Astrocyte (in vitro differentiated cells and primary cell): ENCODE measurements around the gene SLC25A33. TPM values are rescaled to one million over a fixed set of nuclear protein-coding genes. Genes with fewer than 3 reads are reported as not detected.

ENCODE experiments used
- DNase-seq: peaks from one replicate; pipeline ENCODE4 v3.0.0-alpha.2; 2010; ENCODE audit warnings: low read depth
- FAIRE-seq: peaks from 2 replicates; lab custom pipeline; 2011; peaks lifted over from hg19 to GRCh38; lab: Jason Lieb, UNC
- H2AFZ ChIP-seq: 2 replicates; pipeline ENCODE4 v1.6.0; 2012; ENCODE audit warnings: low read depth, low read length, inconsistent platforms
- H3K27ac ChIP-seq: 2 replicates; pipeline ENCODE4 v1.5.1; 2011; ENCODE audit warnings: low read depth, low read length, inconsistent platforms
- H3K27me3 ChIP-seq: 2 replicates; pipeline ENCODE4 v1.6.0; 2011; ENCODE audit warnings: low read length, inconsistent platforms; ENCODE audit not compliant: insufficient read depth
- H3K36me3 ChIP-seq: 2 replicates; pipeline ENCODE4 v1.5.1; 2011; ENCODE audit warnings: low read length, inconsistent platforms; ENCODE audit not compliant: insufficient read depth
- H3K4me1 ChIP-seq: 2 replicates; pipeline ENCODE4 v1.5.1; 2011; ENCODE audit warnings: low read length, inconsistent platforms; ENCODE audit not compliant: insufficient read depth
- H3K4me2 ChIP-seq: 2 replicates; pipeline ENCODE4 v1.6.0; 2012; ENCODE audit warnings: low read length, inconsistent platforms
- H3K4me3 ChIP-seq: 2 replicates; pipeline ENCODE4 v1.5.1; 2011; ENCODE audit warnings: low read depth, mild to moderate bottlenecking, low read length, inconsistent platforms; ENCODE audit not compliant: insufficient read depth
- H3K79me2 ChIP-seq: 2 replicates; pipeline ENCODE4 v1.6.0; 2012; ENCODE audit warnings: mild to moderate bottlenecking, low read length, inconsistent platforms; ENCODE audit not compliant: insufficient read depth
- H3K9ac ChIP-seq: 2 replicates; pipeline ENCODE4 v1.6.0; 2012; ENCODE audit warnings: mild to moderate bottlenecking, low read length, inconsistent platforms
- H3K9me3 ChIP-seq: 2 replicates; pipeline ENCODE4 v1.5.1; 2012; ENCODE audit warnings: low read depth, mild to moderate bottlenecking, low read length, inconsistent platforms; ENCODE audit not compliant: insufficient read depth
- H4K20me1 ChIP-seq: 2 replicates; pipeline ENCODE4 v1.6.0; 2012; ENCODE audit warnings: low read length, inconsistent platforms; ENCODE audit not compliant: insufficient read depth
- H3K27ac Mint-ChIP-seq: one replicate; pipeline ENCODE4 v1.8.0; 2021; ENCODE audit warnings: mild to moderate bottlenecking, mixed read lengths; ENCODE audit not compliant: unreplicated experiment
- H3K27me3 Mint-ChIP-seq: one replicate; pipeline ENCODE4 v1.8.0; 2021; ENCODE audit warnings: low read depth, mixed read lengths; ENCODE audit not compliant: unreplicated experiment
- H3K36me3 Mint-ChIP-seq: one replicate; pipeline ENCODE4 v1.8.0; 2021; ENCODE audit warnings: low read depth, mixed read lengths; ENCODE audit not compliant: unreplicated experiment
- H3K4me1 Mint-ChIP-seq: one replicate; pipeline ENCODE4 v1.8.0; 2021; ENCODE audit warnings: low read depth, mixed read lengths; ENCODE audit not compliant: unreplicated experiment
- H3K4me3 Mint-ChIP-seq: one replicate; pipeline ENCODE4 v1.8.0; 2021; ENCODE audit warnings: mild to moderate bottlenecking, moderate library complexity, mixed read lengths; ENCODE audit not compliant: unreplicated experiment
- H3K9me3 Mint-ChIP-seq: one replicate; pipeline ENCODE4 v1.8.0; 2021; ENCODE audit warnings: mild to moderate bottlenecking, mixed read lengths; ENCODE audit not compliant: unreplicated experiment
- EZH2 ChIP-seq: IDR thresholded peaks from 2 replicates; pipeline ENCODE4 v1.6.1; 2012; ENCODE audit warnings: mild to moderate bottlenecking, low read length, inconsistent platforms; ENCODE audit not compliant: insufficient read depth
- total RNA-seq: library from RNA; stranded (reverse); gene quantifications from 2 replicates; pipeline ENCODE4 v1.2.1, GENCODE V29; 2021
- TF ChIP-seq, protein P1 (sequence below): IDR thresholded peaks from 2 replicates; pipeline ENCODE4 v1.5.1; 2011; ENCODE audit warnings: low read depth, mild to moderate bottlenecking, inconsistent platforms, low read length, moderate library complexity; ENCODE audit not compliant: insufficient read depth

SLC25A33 gene
- total RNA-seq, 1 donor from 2014 or later = 6.7 TPM

DNA sequence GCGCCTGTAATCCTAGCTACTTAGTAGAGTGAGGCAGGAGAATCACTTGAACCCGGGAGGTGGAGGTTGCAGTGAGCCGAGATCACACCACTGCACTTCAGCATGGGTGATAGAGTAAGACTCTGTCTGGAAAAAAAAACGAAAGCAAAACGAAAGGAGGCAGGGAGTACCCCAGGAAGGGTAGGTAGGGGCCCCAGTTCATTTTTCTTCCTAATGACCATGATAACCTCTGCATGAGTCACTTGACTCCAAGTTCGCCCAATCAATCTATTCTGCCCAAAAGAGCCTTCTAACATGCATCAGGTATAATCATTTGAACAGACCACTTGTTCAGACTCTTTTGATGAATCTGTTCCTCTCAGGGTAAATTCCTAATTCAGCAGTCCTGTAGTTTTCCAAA, 36.2 kb downstream of the SLC25A33 start:
- DNase-seq (no peak), FAIRE-seq (no peak)
- H3K4me2 ChIP-seq = no peak overlapping the region
- no peaks in the 10 kb centered on the region for H3K9me3 Mint-ChIP-seq
- no peaks in the 10 kb centered on the region for H3K36me3 ChIP-seq
- H3K27ac Mint-ChIP-seq = no peak overlapping the region
- H3K79me2 ChIP-seq = no peaks in the 10 kb centered on the region
- no peaks in the 10 kb centered on the region for H3K27me3 Mint-ChIP-seq
- H4K20me1 ChIP-seq = peaks cover 9% of the 10 kb centered on the region
- TF ChIP-seq, protein P1, sequence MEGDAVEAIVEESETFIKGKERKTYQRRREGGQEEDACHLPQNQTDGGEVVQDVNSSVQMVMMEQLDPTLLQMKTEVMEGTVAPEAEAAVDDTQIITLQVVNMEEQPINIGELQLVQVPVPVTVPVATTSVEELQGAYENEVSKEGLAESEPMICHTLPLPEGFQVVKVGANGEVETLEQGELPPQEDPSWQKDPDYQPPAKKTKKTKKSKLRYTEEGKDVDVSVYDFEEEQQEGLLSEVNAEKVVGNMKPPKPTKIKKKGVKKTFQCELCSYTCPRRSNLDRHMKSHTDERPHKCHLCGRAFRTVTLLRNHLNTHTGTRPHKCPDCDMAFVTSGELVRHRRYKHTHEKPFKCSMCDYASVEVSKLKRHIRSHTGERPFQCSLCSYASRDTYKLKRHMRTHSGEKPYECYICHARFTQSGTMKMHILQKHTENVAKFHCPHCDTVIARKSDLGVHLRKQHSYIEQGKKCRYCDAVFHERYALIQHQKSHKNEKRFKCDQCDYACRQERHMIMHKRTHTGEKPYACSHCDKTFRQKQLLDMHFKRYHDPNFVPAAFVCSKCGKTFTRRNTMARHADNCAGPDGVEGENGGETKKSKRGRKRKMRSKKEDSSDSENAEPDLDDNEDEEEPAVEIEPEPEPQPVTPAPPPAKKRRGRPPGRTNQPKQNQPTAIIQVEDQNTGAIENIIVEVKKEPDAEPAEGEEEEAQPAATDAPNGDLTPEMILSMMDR = no peak
- no peak for TF ChIP-seq EZH2
- H3K9ac ChIP-seq = no peak overlapping the region
- peaks cover 3% of the 10 kb centered on the region for H3K4me1 Mint-ChIP-seq
- no peak overlapping the region for H3K4me3 Mint-ChIP-seq
- H3K9me3 ChIP-seq = no peaks in the 10 kb centered on the region
- H3K27ac ChIP-seq = no peak overlapping the region
- H3K27me3 ChIP-seq = no peaks in the 10 kb centered on the region
- H3K4me3 ChIP-seq = no peak overlapping the region
- H3K36me3 Mint-ChIP-seq = peaks cover 4% of the 10 kb centered on the region
- H2AFZ ChIP-seq = no peak overlapping the region
- no peaks in the 10 kb centered on the region for H3K4me1 ChIP-seq

DNA sequence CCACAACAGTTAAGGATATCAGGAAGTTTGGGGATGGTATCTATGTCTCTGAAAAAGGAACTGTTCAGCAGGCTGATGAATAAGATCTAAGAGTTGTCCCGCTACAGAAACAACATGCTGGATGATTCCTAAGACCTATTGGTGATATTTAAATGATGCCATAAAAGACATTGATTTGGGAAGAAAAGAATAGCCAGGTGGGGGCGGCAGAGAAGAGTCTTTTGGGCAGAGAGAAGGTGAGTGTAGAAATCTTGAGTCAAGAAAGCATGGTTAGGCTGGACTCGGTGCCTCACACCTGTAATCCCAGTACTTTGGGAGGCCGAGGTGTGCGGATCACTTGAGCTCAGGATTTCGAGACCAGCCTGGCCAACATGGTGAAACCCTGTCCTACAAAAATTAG, 37.6 kb downstream of the SLC25A33 start:
- no peak for TF ChIP-seq EZH2
- TF ChIP-seq, protein P1 = no peak
- H3K27ac ChIP-seq = no peak overlapping the region
- H4K20me1 ChIP-seq = peaks cover 9% of the 10 kb centered on the region
- Mint-ChIP-seq H3K4me1 (peaks cover 3% of the 10 kb centered on the region), H3K27me3 (no peaks in the 10 kb centered on the region), H3K27ac (no peak overlapping the region), H3K9me3 (no peaks in the 10 kb centered on the region), H3K4me3 (no peak overlapping the region), H3K36me3 (peaks cover 4% of the 10 kb centered on the region)
- no peak overlapping the region for H2AFZ ChIP-seq
- no peak overlapping the region for H3K4me3 ChIP-seq
- no peaks in the 10 kb centered on the region for H3K4me1 ChIP-seq
- DNase-seq = no peak
- H3K9ac ChIP-seq = no peak overlapping the region
- FAIRE-seq = no peak
- no peaks in the 10 kb centered on the region for H3K36me3 ChIP-seq
- no peak overlapping the region for H3K4me2 ChIP-seq
- H3K27me3 ChIP-seq = no peaks in the 10 kb centered on the region
- no peaks in the 10 kb centered on the region for H3K79me2 ChIP-seq
- no peaks in the 10 kb centered on the region for H3K9me3 ChIP-seq

DNA sequence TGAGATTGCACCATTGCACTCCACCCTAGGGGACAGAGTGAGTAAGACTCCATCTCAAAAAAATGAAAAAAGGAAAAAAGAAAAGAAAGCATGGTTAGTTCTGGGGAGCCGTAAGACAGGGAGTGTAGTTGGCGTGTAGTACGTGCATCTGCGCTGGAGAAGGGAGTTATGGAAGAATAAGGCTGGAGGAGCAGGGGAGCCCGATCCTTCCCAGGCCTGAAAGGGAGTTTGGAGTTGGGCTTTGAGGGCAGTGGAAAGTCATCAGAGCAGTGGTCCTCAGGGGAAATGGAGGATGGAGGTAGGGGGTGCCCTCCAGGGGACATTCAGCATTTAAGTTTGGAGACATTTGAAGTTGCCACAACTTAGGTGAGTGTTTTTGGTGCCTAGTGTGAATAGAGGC, 38.2 kb downstream of the SLC25A33 start:
- H3K79me2 ChIP-seq = no peaks in the 10 kb centered on the region
- no peak for FAIRE-seq
- H3K36me3 ChIP-seq = no peaks in the 10 kb centered on the region

More for the DNA sequence above, 38.2 kb downstream of the SLC25A33 start:
- Histone ChIP-seq H3K27ac (no peak overlapping the region), H3K4me2 (no peak overlapping the region), H3K4me1 (no peaks in the 10 kb centered on the region), H3K27me3 (no peaks in the 10 kb centered on the region), H2AFZ (no peak overlapping the region), H3K4me3 (no peak overlapping the region), H3K9ac (no peak overlapping the region), H3K9me3 (no peaks in the 10 kb centered on the region), H4K20me1 (peaks cover 9% of the 10 kb centered on the region)
- Mint-ChIP-seq H3K9me3 (no peaks in the 10 kb centered on the region), H3K27me3 (no peaks in the 10 kb centered on the region), H3K36me3 (peaks cover 4% of the 10 kb centered on the region), H3K27ac (no peak overlapping the region), H3K4me3 (no peak overlapping the region), H3K4me1 (peaks cover 3% of the 10 kb centered on the region)
- DNase-seq = no peak
- TF ChIP-seq, protein P1 = no peak
- no peak for TF ChIP-seq EZH2
